Natural killer cell (primary cell): Measurements from ENCODE around the gene DRGX. TPM values are rescaled to one million over a fixed set of nuclear protein-coding genes. Genes with fewer than 3 reads are reported as not detected.

Source experiments
- ATAC-seq, 3 donors: fragments of 150-1000 bp in 2 of 3; fragments of 200-7000 bp in 1 of 3; cut with Tn5 transposase; 1 replicate in 1 of 3; 2 replicates in 2 of 3; pipeline ENCODE4 v1.10.0; 2021; ENCODE audit warnings: mild to moderate bottlenecking in 2 of 3, moderate library complexity in 2 of 3
- DNase-seq, 2 donors: peaks; one replicate each; pipeline versions ENCODE4 v3.0.0 to v3.0.0-alpha.2; 2013 to 2021; ENCODE audit warnings: mixed read lengths in 1 of 2
- H3K27ac ChIP-seq: one replicate; pipeline ENCODE4 v1.5.1; 2013; ENCODE audit warnings: mild to moderate bottlenecking, low read length
- H3K27me3 ChIP-seq: one replicate; pipeline ENCODE4 v1.6.1; 2013; ENCODE audit warnings: low read length; ENCODE audit not compliant: control insufficient read depth, insufficient read depth
- H3K36me3 ChIP-seq: one replicate; pipeline ENCODE4 v1.6.1; 2013; ENCODE audit warnings: low read length; ENCODE audit not compliant: control insufficient read depth, insufficient read depth
- H3K4me1 ChIP-seq: one replicate; pipeline ENCODE4 v1.6.1; 2013; ENCODE audit warnings: low read length; ENCODE audit not compliant: control insufficient read depth, insufficient read depth
- H3K4me3 ChIP-seq: one replicate; pipeline ENCODE4 v1.5.1; 2013; ENCODE audit warnings: low read length
- H3K9me3 ChIP-seq: one replicate; pipeline ENCODE4 v1.6.1; 2013; ENCODE audit warnings: low read length; ENCODE audit not compliant: control insufficient read depth, insufficient read depth
- H3K27ac Mint-ChIP-seq, 2 donors: one replicate each; pipeline ENCODE4 v1.8.0; 2022; ENCODE audit warnings: mild to moderate bottlenecking in 2 of 2, mixed read lengths in 2 of 2, moderate library complexity in 1 of 2
- H3K27me3 Mint-ChIP-seq, 2 donors: one replicate each; pipeline ENCODE4 v1.8.0; 2022; ENCODE audit warnings: low read depth in 2 of 2, mixed read lengths in 2 of 2
- H3K36me3 Mint-ChIP-seq: one replicate; pipeline ENCODE4 v1.8.0; 2022; ENCODE audit warnings: mixed read lengths
- H3K4me1 Mint-ChIP-seq, 2 donors: one replicate each; pipeline ENCODE4 v1.8.0; 2022; ENCODE audit warnings: mixed read lengths in 2 of 2
- H3K4me3 Mint-ChIP-seq: one replicate; pipeline ENCODE4 v1.8.0; 2022; ENCODE audit warnings: mild to moderate bottlenecking, moderate library complexity, mixed read lengths
- H3K9me3 Mint-ChIP-seq, 2 donors: one replicate each; pipeline ENCODE4 v1.8.0; 2022; ENCODE audit warnings: mixed read lengths in 2 of 2
- WGBS: methylation state at CpG from one replicate; pipeline ENCODE4 v1.1.7; 2013; ENCODE audit warnings: missing lambda C conversion rate; ENCODE audit not compliant: insufficient coverage; 5-methylcytosine and 5-hydroxymethylcytosine counted together
- intact Hi-C: fragments of 100-400 bp; cut with micrococcal nuclease; formaldehyde crosslinking; loops from one replicate; pipeline ENCODE4 v1.14.2; 2022
- total RNA-seq, 4 donors: library from RNA; stranded (reverse); fragments of 120-200 nt in 1 of 4; gene quantifications; one replicate each; pipeline versions ENCODE4 v1.2.3 to v1.2.4, GENCODE V29; 2013 to 2022
- TF ChIP-seq, protein P1 (sequence below): fragments of 200-600 bp; IDR thresholded peaks from one replicate; pipeline ENCODE4 v1.8.0; 2022; ENCODE audit warnings: antibody characterized with exemption

The DRGX gene
- total RNA-seq, 3 donors from 2014 or later (not counting 1 experiment from before 2014, with no cell fraction given), result not detected

DNA sequence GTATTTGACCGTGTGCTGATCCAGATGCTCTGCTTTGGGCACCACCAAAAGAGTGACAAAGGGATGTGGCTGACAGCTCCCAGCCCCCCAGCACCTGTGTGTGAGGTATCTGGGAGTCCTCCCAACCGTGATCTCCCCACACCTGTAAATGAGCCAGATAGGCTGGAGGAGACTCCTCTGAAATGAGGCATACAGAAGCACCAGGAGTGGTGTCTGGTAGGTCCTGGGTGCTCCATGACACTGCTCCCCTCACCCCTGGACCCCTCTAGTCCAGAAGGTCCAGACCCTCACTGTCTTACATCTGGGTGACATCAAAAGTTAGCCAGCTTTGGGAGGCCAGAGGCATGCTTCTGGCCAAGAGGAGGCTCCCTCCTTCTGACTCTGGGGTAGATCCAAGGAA is 20.0 kb upstream of the DRGX start:
- Histone ChIP-seq H3K27ac (no peak overlapping the region), H3K4me1 (no peaks in the 10 kb centered on the region), H3K9me3 (no peaks in the 10 kb centered on the region), H3K27me3 (no peaks in the 10 kb centered on the region), H3K4me3 (no peak overlapping the region), H3K36me3 (no peaks in the 10 kb centered on the region)
- no peaks in the 10 kb centered on the region for H3K9me3 Mint-ChIP-seq
- no peaks in the 10 kb centered on the region for H3K36me3 Mint-ChIP-seq
- WGBS, result 67% methylated on average over 2 of the region's 2 CpGs
- no peak for ATAC-seq
- TF ChIP-seq, protein P1, sequence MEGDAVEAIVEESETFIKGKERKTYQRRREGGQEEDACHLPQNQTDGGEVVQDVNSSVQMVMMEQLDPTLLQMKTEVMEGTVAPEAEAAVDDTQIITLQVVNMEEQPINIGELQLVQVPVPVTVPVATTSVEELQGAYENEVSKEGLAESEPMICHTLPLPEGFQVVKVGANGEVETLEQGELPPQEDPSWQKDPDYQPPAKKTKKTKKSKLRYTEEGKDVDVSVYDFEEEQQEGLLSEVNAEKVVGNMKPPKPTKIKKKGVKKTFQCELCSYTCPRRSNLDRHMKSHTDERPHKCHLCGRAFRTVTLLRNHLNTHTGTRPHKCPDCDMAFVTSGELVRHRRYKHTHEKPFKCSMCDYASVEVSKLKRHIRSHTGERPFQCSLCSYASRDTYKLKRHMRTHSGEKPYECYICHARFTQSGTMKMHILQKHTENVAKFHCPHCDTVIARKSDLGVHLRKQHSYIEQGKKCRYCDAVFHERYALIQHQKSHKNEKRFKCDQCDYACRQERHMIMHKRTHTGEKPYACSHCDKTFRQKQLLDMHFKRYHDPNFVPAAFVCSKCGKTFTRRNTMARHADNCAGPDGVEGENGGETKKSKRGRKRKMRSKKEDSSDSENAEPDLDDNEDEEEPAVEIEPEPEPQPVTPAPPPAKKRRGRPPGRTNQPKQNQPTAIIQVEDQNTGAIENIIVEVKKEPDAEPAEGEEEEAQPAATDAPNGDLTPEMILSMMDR, result no peak
- intact Hi-C loops, result loop anchor here (5.0 kb wide), 1 partner anchor 434 kb away; no protein-coding TSS in a partner anchor
- H3K4me1 Mint-ChIP-seq, result no peaks in the 10 kb centered on the region
- H3K4me3 Mint-ChIP-seq, result no peak overlapping the region
- no peak for DNase-seq
- no peak overlapping the region for H3K27ac Mint-ChIP-seq
- H3K27me3 Mint-ChIP-seq, result peaks cover 13 to 26% of the 10 kb centered on the region in 2 donors

DNA sequence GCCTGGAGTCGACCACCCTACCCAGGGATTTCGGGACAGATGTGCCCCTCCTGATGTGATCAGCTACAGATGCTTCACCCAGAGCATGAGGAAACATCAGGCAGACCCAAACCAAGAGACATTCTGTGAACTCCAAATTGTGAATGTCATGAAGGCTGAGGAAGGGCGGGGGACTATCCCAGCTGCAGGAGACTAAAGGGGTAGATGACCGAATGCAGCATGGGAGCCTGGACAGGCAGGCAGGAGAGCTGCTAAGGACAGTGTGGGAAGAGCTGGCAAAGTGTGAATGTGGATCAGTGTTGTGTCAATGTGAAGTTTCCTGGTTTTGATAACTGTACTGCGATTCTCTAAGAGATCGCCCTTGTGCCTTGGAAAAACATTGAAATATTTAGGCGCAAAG is 19.2 kb upstream of the DRGX start:
- no peaks in the 10 kb centered on the region for H3K36me3 ChIP-seq
- H3K27me3 ChIP-seq, result no peaks in the 10 kb centered on the region
- Mint-ChIP-seq H3K9me3 (no peaks in the 10 kb centered on the region), H3K27me3 (peaks cover 17 to 26% of the 10 kb centered on the region in 2 donors), H3K4me3 (no peak overlapping the region), H3K4me1 (no peaks in the 10 kb centered on the region), H3K36me3 (no peaks in the 10 kb centered on the region), H3K27ac (no peak overlapping the region)
- TF ChIP-seq, protein P1, result no peak
- H3K4me3 ChIP-seq, result no peak overlapping the region
- no peaks in the 10 kb centered on the region for H3K9me3 ChIP-seq
- ATAC-seq, result no peak
- H3K4me1 ChIP-seq, result no peaks in the 10 kb centered on the region
- no peak for DNase-seq
- 82% methylated on average over 7 of the region's 7 CpGs for WGBS
- H3K27ac ChIP-seq, result no peak overlapping the region
- intact Hi-C loops, result loop anchor here (5.0 kb wide), 1 partner anchor 433 kb away; no protein-coding TSS in a partner anchor

DNA sequence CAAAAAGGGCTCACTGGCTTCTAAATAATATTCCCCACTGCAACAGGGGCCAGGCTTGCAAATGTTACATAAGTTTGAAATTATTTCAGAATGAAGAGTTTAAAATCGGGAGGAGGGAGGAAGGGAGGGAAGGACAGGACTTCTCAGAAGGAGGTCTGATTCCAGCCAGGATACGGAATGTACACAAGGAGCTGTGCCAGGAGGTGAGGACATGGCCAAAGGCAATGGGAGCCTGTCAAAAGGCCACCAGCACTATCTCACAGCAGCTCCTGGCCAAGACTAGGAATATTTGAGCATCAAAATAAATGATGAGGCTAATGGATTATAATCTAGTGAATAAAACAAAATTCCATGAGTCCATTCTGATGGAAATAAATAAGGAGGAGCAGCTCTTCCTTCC is 18.6 kb upstream of the DRGX start:
- 79% methylated on average over 2 of the region's 2 CpGs for WGBS
- H3K4me1 ChIP-seq, result no peaks in the 10 kb centered on the region
- DNase-seq (no peak), ATAC-seq (no peak)
- H3K4me3 Mint-ChIP-seq, result no peak overlapping the region
- no peaks in the 10 kb centered on the region for H3K27me3 ChIP-seq
- H3K4me1 Mint-ChIP-seq, result no peaks in the 10 kb centered on the region
- H3K4me3 ChIP-seq, result no peak overlapping the region
- TF ChIP-seq, protein P1, result no peak
- peaks cover 19 to 30% of the 10 kb centered on the region in 2 donors for H3K27me3 Mint-ChIP-seq
- no peaks in the 10 kb centered on the region for H3K36me3 ChIP-seq
- intact Hi-C loops, result no loop called here
- no peaks in the 10 kb centered on the region for H3K9me3 ChIP-seq
- no peak overlapping the region for H3K27ac ChIP-seq
- H3K27ac Mint-ChIP-seq, result no peak overlapping the region
- no peaks in the 10 kb centered on the region for H3K9me3 Mint-ChIP-seq
- no peaks in the 10 kb centered on the region for H3K36me3 Mint-ChIP-seq

DNA sequence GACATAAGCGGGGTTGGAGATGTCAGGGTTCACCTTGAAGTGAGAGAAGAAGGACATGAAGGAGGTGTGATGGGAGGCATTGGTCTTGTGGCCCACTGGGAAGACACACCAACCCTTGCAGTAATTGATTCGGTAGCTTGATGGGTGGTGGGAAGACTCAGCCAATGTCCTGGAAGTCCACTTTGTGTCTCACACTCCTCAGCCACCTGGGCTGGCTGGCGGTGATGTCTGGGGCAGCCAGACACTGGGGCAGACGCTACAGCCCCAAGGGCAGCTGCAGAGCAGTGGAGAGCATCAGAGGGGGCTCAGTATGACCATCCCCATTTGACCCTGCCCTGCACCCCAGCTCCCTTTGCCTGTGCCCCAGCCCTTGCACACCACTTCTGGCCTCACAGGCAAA is 16.7 kb upstream of the DRGX start:
- H3K4me3 ChIP-seq, result no peak overlapping the region
- TF ChIP-seq, protein P1, result no peak
- H3K27ac ChIP-seq, result no peak overlapping the region
- H3K27me3 ChIP-seq, result peaks cover 2% of the 10 kb centered on the region
- ATAC-seq (no peak), DNase-seq (no peak)
- H3K27me3 Mint-ChIP-seq, result peaks cover 31 to 34% of the 10 kb centered on the region in 2 donors
- no peaks in the 10 kb centered on the region for H3K9me3 ChIP-seq
- peaks cover 2 to 3% of the 10 kb centered on the region in 2 donors for H3K4me1 Mint-ChIP-seq
- H3K27ac Mint-ChIP-seq, result no peak overlapping the region
- no peaks in the 10 kb centered on the region for H3K9me3 Mint-ChIP-seq
- no peaks in the 10 kb centered on the region for H3K36me3 Mint-ChIP-seq
- H3K36me3 ChIP-seq, result no peaks in the 10 kb centered on the region
- H3K4me3 Mint-ChIP-seq, result no peak overlapping the region
- intact Hi-C loops, result no loop called here
- peaks cover 2% of the 10 kb centered on the region for H3K4me1 ChIP-seq
- 88% methylated on average over 4 of the region's 4 CpGs for WGBS
